ENCODE measurements around the gene MYRF.
A peak's percentile ranks its signal among the peaks of the same experiment; 100 is the strongest.

MYRF gene

DNA sequence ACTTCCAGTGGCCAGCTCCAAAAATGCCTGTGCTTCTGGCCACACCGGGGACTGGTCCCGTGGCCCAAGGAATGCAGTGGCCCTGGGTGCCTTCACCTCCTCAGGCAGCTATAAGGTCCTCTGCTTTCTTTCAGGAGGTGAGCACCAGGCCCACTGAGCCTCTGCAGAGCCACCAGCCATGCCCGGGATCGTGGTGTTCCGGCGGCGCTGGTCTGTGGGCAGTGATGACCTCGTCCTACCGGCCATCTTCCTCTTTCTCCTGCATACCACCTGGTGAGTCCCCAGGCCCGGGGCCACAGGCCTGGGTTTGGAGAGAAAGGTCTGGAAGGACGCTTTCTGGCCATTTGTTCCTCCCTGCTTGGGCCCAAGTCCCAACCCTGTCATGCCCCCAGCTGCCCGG is 32.5 kb upstream of the MYRF start:
- no peak for DNase-seq

DNA sequence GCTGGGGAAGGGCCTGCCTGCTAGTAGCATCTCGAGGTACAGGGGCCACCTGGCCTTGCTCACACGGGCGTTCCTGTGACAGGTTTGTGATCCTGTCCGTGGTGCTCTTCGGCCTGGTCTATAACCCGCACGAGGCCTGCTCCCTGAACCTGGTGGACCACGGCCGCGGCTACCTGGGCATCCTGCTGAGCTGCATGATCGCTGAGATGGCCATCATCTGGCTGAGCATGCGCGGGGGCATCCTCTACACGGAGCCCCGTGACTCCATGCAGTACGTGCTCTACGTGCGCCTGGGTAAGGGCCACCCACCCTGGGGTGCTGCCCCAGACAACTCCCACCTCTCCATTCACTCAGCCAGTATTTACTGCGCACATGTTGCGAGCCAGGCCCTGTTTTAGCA is 31.8 kb upstream of the MYRF start:
- DNase-seq = no peak

DNA sequence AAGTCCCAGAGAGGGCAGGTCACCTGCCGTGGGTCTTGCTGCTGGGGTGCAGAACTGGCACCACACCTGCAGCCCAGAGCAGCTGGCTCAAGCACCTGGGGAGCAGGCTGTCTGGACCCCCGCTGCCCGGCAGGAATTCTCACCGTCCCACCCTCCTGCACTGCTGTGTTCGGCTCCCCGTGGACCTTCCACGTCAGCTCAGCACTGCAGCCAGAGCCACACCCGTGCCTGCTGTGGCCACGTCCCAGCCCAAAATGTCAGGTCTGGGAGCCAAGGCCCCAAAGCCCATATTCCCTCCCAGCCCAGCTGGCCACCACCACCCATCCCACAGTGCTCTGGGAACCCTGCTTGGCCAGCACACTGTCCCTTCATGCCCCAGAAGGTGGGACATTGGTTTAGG is 28.0 kb upstream of the MYRF start:
- DNase-seq = no peak

DNA sequence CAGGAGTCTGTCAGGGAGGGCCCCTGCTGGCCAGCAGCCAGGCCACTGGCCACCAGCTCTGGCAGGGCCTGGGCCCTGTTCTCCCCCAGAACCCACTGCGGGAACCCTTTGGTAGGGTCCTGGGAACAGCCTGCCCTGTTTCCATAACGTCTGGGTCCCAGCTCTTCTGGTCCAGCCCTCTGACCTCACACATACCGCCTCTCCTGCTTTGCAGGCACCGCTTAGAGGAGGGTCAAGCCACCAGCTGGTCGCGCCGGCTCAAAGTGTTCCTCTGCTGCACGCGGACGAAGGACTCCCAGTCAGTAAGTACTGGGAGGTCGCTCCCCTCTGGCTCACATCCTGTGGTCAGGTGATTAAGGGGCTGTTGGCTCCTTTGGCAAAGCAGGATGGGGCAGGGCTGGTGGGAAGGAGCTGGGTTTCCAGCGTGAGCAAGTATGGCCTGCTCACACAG is 26.6 kb upstream of the MYRF start:
- DNase-seq = peak; percentile 13

DNA sequence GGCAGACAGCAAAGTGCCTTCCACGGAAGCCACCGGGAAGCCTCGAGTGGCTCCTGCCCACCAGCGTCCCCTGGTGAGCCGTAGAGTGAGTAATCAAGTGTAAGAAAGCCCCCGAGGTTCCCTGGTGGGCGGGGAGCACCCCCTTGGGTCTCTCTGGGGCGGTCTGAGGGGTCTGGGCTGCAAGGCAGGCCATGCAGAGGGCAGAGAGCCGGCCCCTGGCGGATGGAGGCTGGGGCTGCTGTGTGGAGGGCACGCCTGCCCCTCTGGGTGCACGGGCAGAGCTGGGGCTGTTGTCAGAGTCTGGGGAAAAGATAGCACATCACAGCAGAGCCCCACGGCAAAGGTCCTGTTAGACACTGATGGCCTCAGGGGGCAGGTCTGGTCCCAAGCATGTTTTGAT is 25.7 kb upstream of the MYRF start:
- no peak for DNase-seq

DNA sequence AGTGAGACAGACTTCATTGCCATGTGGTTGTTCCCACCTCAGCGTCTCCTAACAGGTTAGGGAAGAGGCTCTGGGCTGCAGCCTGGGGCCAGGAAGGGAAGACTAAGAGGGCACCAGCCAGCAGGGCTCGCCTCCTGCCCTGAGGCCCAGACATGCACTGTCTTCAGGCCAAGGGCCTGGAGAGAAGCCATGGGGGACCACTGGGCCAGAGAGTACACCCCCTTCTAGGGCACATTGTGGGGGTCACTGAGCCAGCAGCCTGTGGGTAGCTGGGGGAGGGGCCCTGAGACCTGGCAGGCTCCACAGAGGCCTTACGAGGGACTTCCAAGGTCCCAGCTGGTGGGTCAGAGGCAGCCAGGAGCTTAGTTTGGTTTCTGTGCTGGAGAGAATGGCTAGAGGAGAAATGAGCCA is 25.0 kb upstream of the MYRF start:
- DNase-seq = no peak

DNA sequence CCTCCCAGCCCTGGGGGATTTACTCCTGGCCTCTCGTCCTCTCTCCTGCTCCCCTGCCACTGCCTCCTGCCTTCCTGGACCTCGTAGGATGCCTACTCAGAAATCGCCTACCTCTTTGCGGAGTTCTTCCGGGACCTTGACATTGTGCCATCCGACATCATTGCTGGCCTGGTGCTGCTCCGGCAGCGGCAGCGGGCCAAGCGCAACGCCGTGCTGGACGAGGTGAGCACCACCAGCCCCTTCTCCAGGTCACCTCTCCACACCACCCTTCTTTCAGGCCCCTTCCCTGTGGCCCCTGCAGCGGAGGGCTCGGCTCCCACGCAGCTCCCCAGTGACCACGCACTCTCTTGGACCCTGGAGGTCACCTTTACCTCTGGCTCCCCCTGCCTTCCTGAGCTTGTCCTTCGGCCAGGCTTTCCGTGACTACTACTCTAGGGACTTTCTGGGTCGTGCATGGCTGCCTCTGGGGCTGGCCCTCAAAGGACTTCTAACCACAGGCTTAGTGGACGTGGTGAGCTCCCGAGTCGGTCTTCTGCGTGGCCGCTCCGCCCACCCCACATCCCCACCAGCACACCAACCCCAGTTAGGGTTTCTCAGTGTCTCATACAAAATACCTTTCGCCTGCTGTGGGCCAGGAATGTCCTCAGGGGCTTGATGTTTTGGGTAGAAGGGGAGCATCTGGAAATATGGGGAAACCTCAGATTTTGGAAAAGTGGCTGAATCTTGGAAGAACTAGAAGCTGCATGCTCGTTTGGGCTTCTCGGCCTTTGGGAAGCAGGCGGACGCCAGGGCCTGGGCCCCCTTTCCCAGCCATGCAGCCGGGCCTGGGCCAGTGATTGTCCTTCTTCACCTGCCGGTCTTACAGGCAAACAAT is 24.1 kb upstream of the MYRF start:
- DNase-seq = no peak

DNA sequence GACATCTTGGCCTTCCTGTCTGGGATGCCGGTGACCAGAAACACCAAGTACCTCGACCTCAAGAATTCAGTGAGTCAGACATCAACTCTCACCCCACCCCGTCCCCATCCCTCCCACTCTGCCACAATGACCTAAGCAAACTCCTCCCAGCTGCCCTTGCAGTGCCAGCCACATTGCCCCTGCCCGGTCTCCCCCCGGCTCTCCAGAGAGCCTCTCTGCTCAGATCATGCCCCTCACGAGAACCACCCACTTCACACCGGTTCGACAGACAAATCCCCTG is 23.6 kb upstream of the MYRF start:
- no peak for DNase-seq

DNA sequence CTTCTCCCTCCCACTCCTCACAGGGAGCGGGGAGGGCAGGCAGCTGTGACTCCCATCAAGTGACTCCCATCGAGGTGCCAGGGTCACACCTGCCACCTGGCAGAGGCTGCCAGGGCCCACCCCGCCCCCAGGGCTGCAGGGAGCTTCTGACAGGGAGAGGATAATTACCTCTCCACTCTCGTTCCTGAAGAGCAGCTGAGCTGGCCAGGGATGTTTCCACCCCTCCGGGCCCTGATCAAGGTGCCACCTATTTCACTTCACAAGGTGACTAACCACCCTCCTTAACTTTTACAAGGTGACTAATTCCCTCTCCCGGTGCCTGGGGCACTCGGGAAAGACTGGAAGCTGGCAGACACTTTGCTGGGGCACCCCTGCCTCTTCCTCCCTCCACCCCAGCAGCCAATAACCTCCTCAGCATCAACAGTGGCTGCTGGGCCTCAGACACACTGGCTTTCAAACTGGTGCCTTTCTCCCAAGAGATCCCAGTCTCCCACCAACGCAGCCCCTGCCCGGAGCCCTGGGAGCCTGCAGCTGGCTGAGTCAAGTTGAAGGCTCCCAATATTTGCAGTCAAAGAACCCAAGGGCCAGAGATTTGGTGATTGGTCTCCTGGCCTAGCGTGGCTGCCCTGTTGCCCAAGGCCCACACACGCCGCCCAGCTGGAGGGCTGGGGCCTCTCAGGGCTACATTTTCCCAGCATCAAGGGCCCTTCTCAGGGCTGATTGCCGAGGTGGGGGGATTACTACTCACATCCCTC is 22.0 kb upstream of the MYRF start:
- no peak for DNase-seq

DNA sequence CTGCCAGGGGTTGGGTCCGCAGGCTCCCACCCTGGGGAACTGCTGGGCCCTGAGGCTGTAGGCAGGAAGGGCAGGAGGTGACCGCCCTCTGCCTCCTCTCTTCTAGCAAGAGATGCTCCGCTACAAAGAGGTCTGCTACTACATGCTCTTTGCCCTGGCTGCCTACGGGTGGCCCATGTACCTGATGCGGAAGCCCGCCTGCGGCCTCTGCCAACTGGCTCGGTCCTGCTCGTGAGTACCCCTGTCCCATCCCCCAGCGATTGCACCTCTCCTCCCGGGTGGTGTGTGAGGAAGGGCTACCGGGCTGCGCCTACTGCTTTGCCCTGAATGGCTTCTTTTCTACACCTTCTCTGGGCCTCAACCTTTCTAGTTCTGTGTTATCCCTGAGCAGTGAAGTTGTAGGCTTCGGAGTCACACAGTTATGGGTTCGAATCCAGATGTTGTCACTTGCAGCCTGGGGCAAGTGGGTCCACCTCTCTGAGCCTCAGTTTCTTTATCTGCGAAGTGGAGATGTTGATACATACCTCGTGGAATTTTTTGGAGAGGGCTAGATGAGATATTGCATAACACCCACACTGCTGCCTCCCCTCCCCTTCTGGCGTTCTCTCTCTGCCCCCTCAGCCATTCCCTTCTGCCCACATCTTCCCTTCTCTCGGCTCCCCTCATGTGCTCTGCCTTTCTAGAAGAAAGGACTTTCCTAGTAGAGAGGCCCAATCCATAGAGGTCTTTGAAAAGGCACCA is 21.1 kb upstream of the MYRF start:
- DNase-seq = no peak

DNA sequence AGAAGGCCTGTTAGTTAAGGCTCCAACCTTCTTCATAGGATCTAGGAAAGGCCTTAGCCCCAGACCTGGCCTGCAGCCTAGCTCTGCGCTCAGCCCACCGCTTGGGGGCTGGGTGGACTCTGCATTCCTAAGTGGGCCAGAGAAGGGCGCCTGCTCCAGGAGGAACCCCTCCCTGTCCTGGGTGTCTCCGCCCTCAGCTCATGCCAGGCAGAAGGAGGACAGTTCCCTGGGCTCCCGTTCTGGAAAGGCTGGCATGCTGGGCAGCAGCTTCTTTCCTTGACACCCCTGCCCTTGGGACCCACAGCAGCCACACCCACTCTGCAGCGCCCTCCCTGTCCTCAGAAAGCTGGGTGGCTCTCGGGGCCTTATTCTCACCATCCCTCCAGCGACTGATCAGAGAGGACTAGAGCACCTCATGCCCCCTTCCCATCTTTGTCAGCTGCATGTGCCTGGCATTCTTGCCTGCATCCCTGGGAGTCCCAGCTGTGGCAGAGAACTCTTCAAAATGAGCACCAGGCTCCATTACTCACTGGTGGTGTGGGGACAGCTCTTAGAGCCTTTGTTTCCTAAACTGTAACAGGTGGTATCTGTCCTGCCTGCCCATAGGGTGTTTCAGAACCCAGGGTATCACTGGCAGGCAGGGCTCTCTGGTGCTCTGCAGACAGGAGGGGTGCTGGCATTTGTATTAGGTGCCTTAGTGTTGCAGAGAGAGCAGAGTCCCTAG is 20.3 kb upstream of the MYRF start:
- no peak for DNase-seq

DNA sequence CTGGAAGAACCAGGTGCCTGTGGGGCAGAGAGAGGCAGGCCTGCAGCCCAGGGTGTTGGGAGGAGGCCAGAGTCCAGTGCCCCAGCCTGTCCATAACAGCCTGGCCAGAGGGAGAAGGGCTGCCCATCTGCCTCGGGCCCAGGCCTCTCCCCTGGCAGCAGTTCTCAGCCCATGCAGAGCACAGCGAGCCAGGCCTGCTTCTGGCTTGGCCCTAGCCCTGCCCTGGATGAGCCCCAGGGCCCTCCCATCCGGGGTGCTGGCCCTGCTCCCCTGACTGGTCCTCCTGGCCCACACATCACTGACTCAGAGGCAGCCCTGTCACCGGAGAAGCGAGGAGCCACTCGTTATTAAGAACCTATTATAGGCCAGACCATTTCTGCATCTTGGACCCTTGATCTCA is 19.7 kb upstream of the MYRF start:
- DNase-seq = no peak

DNA sequence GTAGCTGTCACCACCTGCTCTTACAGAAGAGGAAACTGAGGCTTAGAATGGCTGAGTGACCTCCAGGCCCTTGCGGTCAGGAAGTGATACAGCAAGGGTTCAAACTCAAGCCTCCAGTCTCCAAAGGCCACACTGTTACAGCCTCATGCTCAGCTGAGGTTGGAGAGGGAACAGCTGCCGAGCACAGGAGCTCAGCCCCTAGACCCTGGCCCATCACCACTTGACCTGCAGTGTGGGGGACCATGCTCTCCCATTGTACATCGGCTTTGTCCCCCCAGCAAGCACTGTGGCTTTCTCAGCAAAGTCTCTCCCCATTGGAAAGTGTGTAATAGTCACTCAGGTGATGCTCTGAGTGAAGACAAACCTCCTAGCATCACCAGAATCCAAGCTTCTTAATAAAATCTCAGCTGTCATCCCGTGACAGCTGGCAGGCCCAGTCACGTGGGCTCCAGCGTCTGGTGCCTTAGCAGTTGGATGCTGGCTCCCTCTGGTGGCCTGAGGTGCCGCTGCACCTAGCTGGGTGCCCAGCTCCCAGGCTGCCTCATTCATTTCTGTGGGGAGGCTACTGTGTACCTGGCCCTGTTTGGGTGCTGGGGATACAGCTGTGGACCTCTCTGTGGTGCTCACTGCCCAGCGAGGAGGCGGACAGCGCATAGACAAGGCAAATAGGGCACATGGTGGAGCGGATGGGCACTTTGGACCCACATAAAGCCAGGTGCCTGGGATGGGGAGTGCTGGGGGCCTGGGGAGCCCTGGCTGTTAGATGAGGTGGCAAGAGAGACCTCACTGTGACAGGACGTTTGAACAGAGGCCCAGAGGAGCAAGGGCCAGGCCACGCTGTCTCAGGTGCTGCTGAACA is 19.1 kb upstream of the MYRF start:
- peak; percentile 70 for DNase-seq

DNA sequence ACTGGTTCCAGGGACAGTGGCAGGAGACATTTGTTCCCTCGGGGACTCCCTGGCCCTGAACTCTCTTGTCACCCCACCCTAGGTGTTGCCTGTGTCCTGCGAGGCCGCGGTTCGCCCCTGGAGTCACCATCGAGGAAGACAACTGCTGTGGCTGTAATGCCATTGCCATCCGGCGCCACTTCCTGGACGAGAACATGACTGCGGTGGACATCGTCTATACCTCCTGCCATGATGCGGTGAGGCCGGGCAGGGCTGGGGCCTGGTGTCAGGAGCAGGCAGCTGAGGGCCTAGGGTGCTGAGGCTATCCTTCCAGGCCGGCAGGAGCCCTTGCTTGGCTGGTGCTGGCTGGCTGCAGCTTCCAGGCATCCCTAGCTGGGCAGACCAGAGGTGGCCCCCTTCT is 17.7 kb upstream of the MYRF start:
- no peak for DNase-seq

DNA sequence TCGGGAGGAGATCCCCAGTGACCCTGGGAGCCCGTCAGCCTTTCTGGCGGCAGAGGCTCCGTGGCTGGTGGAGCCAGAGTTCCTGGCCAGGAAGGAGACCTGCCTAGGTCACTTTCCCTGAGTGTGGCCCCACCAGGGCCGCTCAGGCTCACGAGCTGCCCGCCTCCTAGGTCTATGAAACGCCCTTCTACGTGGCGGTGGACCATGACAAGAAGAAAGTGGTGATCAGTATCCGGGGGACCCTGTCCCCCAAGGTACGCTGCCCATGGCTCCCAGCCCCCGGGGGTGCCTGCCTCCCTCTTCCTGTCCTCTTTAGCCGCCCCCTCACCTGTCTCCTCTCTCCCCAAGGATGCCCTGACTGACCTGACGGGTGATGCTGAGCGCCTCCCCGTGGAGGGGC is 17.0 kb upstream of the MYRF start:
- DNase-seq = no peak

DNA sequence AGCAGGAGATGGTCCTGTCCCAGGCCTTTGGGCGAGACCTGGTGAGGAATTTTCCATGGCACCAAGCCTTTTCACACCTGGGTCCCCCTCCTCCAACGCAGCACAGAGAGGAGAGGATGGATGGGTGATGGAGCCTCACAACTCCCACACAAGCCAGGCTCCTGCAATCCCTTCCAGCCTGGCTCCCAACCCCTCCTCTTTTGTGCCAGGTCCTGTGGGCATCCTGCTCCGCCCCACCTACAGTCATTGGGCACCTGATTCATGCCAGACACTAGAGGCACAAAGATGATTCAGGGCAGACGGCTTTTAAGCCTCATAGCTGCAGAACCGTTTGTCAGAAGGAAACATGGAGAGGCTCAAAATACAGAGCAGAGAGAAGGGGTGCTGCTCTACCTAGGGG is 16.1 kb upstream of the MYRF start:
- no peak for DNase-seq

DNA sequence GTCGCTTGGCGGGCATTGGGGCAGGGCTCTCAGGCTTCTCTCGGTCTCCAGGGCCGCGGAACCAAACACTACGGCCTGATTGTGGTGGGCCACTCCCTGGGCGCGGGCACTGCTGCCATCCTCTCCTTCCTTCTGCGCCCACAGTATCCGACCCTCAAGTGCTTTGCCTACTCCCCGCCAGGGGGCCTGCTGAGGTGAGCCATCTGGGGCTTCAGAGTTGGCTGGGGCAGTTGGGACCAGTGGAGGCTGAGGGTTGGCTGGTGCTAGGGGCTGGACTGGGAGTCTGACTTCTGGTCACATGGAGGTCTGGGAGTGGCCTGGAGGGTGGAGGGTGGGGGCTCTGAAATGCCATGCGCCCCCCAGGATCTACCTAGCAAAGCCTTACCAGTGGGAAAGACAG is 15.3 kb upstream of the MYRF start:
- no peak for DNase-seq

DNA sequence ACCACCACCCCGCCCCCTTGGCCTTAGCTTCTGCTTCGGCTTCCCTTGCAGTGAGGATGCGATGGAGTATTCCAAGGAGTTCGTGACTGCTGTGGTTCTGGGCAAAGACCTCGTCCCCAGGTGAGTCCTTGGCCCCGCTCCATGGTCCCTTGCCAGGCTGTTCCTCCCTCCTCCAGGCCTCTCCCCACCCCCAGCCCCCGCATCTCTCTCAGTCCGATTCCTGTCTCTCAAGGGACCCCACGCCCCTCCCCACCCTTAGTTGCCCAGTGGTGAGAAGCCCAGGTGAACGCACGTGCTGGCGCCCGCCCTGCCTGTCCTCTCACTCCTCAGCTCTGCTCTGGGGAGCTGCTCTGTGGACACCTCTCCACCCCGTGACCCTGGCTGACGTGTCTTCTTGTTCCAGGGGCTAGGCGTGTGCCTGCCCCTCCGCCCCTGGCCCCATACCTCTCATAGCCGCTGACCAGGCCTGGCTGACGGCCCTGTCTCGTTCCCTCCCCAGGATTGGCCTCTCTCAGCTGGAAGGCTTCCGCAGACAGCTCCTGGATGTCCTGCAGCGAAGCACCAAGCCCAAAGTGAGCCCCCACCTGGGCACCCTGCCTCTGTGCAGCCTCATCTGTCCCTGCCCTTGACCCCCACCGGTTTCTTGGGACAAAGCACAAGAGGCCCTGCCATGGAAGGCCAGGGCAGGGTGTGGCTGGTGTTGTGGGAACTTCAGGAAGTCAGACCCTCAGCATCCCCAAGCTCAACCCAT is 14.6 kb upstream of the MYRF start:
- no peak for DNase-seq

DNA sequence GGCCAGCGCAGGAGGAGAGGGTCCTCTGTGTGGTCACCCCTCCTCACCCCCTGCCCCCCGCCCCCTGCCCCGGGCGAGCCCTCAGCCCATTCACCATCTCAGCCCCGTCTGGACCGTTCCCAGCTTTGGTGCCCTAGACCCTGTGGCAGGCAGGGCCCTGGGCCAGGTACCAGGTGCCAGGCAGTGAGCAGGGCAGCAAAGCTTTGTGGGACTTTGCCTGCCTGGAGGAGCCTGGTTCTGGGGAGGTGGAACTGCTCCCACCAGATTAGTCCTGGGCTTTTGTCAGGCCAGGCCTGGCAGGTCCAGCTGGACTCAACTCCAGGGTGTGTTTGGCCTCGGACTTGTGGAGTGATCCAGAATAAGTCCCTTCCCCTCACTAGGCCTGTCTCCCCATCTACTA is 13.7 kb upstream of the MYRF start:
- no peak for DNase-seq

DNA sequence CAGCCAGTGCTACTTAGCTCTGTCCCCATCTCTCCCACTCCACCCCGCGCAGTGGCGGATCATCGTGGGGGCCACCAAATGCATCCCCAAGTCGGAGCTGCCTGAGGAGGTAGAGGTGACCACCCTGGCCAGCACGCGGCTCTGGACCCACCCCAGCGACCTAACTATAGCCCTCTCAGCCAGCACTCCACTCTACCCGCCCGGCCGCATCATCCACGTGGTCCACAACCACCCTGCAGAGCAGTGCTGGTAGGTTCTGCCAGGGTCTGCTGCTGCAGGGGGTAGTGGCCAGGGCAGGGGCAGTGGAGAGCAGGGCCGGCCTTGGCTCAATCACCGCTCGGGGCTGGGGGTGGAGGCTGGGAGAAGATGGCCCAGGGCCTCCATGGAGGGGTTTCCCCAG is 13.0 kb upstream of the MYRF start:
- no peak for DNase-seq

DNA sequence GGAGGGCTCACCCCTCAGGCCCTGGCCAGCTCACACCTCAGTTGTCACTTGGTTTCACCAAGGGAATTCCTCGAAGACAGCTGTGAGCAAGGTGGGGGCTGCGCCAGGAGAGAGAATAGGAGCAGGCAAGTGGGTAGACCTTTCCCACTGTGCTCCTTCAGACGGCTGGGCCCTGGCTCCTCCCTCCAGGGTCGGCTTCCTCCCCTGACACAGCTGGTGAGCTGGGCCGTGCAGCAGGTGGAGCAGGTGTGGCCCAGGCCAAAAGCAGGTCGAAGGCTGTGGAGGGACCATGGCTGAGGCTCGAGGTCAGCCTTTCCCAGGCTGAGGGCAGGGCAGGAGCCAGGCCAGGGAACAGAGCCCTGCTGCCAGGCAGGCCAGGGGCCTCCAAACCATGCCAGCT is 12.5 kb upstream of the MYRF start:
- no peak for DNase-seq

DNA sequence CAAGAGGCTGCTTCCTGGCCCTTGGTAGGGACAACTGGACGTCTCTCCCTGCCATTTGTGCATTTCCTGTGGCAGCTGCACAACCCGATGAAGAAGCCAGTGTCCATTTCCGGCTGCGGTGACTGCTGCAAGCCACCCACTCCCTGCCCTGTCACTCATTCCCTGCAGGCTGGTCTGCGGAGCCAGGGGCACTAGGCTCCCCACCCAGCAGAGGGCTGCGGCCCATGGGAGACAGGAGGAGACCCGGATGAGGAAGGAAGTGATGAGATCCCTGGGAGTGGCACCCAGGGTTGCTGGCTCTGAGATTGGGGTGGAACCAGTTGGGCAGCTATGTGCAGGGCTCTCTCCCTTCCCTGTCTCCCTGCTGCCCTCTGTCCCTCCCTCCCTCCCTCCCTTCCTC is 10.0 kb upstream of the MYRF start:
- DNase-seq = no peak
